Panc1 (cell line): ENCODE data around the gene TAS2R41. TPM values are rescaled to one million over a fixed set of nuclear protein-coding genes. Genes with fewer than 3 reads are reported as not detected.

Experiments used
- ATAC-seq: fragments of 200-7000 bp; cut with Tn5 transposase; 2 replicates; pipeline ENCODE4 v1.9.1; 2020; ENCODE audit warnings: mild to moderate bottlenecking, moderate library complexity
- BruUV-seq: library from RNA; stranded (reverse); fragments of 400-500 nt; replicated peaks from 2 replicates; lab custom pipeline; 2021; lab: Mats Ljungman, UMichigan
- CTCF ChIA-PET: fragments of 300-600 bp; sonication (Branson Sonifier 250); formaldehyde crosslinking; loops from one replicate; lab custom pipeline; 2022; ENCODE audit warnings: antibody characterized with exemption; lab: Charles Lee
- POLR2A ChIA-PET: fragments of 300-600 bp; sonication (Branson Sonifier 250); formaldehyde crosslinking; loops from one replicate; lab custom pipeline; 2022; ENCODE audit warnings: antibody characterized with exemption; lab: Charles Lee
- DNase-seq: peaks from one replicate; pipeline ENCODE4 v3.0.0-alpha.2; 2010; ENCODE audit warnings: low read depth, low spot score
- H3K27ac ChIP-seq: 2 replicates; pipeline ENCODE4 v1.5.1; 2011; ENCODE audit warnings: mild to moderate bottlenecking, low read length, inconsistent platforms
- H3K27me3 ChIP-seq: fragments of 200-500 bp; sonication (Bioruptor generic); 2 replicates; pipeline ENCODE4 v1.6.0; 2014; ENCODE audit warnings: low read length, inconsistent platforms; ENCODE audit not compliant: control insufficient read depth, insufficient read depth
- H3K36me3 ChIP-seq: fragments of 200-500 bp; sonication (Bioruptor generic); 2 replicates; pipeline ENCODE4 v1.5.1; 2014; ENCODE audit warnings: inconsistent platforms, mild to moderate bottlenecking, low read length, moderate library complexity; ENCODE audit not compliant: control insufficient read depth, insufficient read depth
- H3K4me1 ChIP-seq: 2 replicates; pipeline ENCODE4 v1.5.1; 2011; ENCODE audit warnings: inconsistent platforms, mild to moderate bottlenecking, low read length, moderate library complexity; ENCODE audit not compliant: control insufficient read depth, insufficient read depth
- H3K4me3 ChIP-seq, 2 experiments: 2 replicates each; pipeline ENCODE4 v1.5.1; 2011 to 2012; ENCODE audit warnings: low read depth in 2 of 2, low read length in 2 of 2, mild to moderate bottlenecking in 2 of 2, inconsistent platforms in 1 of 2, moderate library complexity in 1 of 2
- H3K9me3 ChIP-seq: fragments of 200-500 bp; sonication (Bioruptor generic); 2 replicates; pipeline ENCODE4 v1.5.1; 2014; ENCODE audit warnings: low read depth, mild to moderate bottlenecking, inconsistent platforms, low read length, moderate library complexity; ENCODE audit not compliant: control insufficient read depth, insufficient read depth
- POLR2AphosphoS5 ChIP-seq: IDR thresholded peaks from 2 replicates; pipeline ENCODE4 v1.6.1; 2012; ENCODE audit warnings: mild to moderate bottlenecking, low read depth, low read length, moderate library complexity
- SIN3A ChIP-seq: IDR thresholded peaks from 2 replicates; pipeline ENCODE4 v1.6.1; 2012; ENCODE audit warnings: low read depth, mild to moderate bottlenecking, low read length, moderate library complexity, borderline replicate concordance; ENCODE audit not compliant: insufficient read depth
- TCF7L2 ChIP-seq: IDR thresholded peaks from 2 replicates; pipeline ENCODE4 v1.6.1; 2011; ENCODE audit warnings: mild to moderate bottlenecking, low read depth, low read length, inconsistent platforms
- in situ Hi-C: cut with HindIII; loops from 2 replicates; pipeline ENCODE4 v1.10.0; 2016; ENCODE audit warnings: low sequenced_read_pairs, low pct_unique_long_range_greater_than_20kb
- intact Hi-C: fragments of 100-400 bp; cut with micrococcal nuclease; formaldehyde crosslinking; loops from one replicate; pipeline ENCODE4 v1.10.0; 2022; ENCODE audit not compliant: unreplicated experiment
- total RNA-seq: library from RNA; stranded (reverse); gene quantifications from one replicate; pipeline ENCODE4 v1.2.1, GENCODE V29; 2021; ENCODE audit not compliant: unreplicated experiment
- TF ChIP-seq, protein P1 (sequence below), 2 experiments: IDR thresholded peaks; 2 replicates each; pipeline ENCODE4 v1.6.1; 2011 to 2012; ENCODE audit warnings: low read depth in 2 of 2, control low read depth in 1 of 2, low read length in 1 of 2, mild to moderate bottlenecking in 1 of 2, moderate library complexity in 1 of 2; ENCODE audit not compliant: insufficient read depth in 1 of 2
- TF ChIP-seq, protein P2 (sequence below): fragments of 450-650 bp; IDR thresholded peaks from 2 replicates; pipeline ENCODE4 v1.5.1; 2017; ENCODE audit warnings: mild to moderate bottlenecking

TAS2R41 gene
- total RNA-seq, 1 experiment from 2014 or later, result not detected

- H3K9me3 ChIP-seq, result no peaks in the 10 kb centered on the region
- H3K36me3 ChIP-seq, result no peaks in the 10 kb centered on the region
- in situ Hi-C loops (no loop called here), intact Hi-C loops (no loop called here)
- TF ChIP-seq, protein P1, sequence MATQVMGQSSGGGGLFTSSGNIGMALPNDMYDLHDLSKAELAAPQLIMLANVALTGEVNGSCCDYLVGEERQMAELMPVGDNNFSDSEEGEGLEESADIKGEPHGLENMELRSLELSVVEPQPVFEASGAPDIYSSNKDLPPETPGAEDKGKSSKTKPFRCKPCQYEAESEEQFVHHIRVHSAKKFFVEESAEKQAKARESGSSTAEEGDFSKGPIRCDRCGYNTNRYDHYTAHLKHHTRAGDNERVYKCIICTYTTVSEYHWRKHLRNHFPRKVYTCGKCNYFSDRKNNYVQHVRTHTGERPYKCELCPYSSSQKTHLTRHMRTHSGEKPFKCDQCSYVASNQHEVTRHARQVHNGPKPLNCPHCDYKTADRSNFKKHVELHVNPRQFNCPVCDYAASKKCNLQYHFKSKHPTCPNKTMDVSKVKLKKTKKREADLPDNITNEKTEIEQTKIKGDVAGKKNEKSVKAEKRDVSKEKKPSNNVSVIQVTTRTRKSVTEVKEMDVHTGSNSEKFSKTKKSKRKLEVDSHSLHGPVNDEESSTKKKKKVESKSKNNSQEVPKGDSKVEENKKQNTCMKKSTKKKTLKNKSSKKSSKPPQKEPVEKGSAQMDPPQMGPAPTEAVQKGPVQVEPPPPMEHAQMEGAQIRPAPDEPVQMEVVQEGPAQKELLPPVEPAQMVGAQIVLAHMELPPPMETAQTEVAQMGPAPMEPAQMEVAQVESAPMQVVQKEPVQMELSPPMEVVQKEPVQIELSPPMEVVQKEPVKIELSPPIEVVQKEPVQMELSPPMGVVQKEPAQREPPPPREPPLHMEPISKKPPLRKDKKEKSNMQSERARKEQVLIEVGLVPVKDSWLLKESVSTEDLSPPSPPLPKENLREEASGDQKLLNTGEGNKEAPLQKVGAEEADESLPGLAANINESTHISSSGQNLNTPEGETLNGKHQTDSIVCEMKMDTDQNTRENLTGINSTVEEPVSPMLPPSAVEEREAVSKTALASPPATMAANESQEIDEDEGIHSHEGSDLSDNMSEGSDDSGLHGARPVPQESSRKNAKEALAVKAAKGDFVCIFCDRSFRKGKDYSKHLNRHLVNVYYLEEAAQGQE (IDR thresholded peaks at IDR 0.05; ENCODE audit: insufficient read depth in 1 of 2, low read depth in 2 of 2, low read length in 1 of 2), result no peak
- no peak for TF ChIP-seq POLR2AphosphoS5
- TF ChIP-seq, protein P2, sequence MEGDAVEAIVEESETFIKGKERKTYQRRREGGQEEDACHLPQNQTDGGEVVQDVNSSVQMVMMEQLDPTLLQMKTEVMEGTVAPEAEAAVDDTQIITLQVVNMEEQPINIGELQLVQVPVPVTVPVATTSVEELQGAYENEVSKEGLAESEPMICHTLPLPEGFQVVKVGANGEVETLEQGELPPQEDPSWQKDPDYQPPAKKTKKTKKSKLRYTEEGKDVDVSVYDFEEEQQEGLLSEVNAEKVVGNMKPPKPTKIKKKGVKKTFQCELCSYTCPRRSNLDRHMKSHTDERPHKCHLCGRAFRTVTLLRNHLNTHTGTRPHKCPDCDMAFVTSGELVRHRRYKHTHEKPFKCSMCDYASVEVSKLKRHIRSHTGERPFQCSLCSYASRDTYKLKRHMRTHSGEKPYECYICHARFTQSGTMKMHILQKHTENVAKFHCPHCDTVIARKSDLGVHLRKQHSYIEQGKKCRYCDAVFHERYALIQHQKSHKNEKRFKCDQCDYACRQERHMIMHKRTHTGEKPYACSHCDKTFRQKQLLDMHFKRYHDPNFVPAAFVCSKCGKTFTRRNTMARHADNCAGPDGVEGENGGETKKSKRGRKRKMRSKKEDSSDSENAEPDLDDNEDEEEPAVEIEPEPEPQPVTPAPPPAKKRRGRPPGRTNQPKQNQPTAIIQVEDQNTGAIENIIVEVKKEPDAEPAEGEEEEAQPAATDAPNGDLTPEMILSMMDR, result no peak
- TF ChIP-seq SIN3A, result no peak
- TF ChIP-seq TCF7L2, result no peak
- no TSS peak for BruUV-seq
- no peak overlapping the region for H3K27ac ChIP-seq
- no peaks in the 10 kb centered on the region for H3K4me1 ChIP-seq
- no peak for ATAC-seq
- H3K27me3 ChIP-seq, result no peaks in the 10 kb centered on the region
- DNase-seq, result no peak
- CTCF ChIA-PET, result no interaction called here
- H3K4me3 ChIP-seq, result no peak overlapping the region
- POLR2A ChIA-PET, result no interaction called here
Observed at GRCh38 chr7:143462045-143462444, 15.6 kb upstream of the TAS2R41 start.

DNA sequence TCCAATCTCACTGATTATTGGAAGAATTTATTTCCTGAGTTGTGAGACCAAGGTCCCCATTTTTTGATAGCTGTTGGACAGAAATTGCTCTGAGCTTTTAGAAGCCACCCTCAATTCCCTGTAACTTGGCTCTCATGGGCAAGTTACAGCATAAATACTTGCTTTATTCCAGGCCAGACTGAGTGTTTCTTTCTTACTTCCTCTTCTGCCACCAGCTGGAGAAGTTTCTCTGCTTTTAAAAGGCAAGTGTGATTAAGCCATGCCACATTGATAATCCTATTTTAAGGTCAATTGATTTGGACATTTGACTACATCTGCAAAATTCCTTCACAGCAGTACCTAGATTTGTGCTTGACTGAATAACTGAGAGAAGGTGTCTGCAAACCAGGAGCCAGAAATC lies 14.1 kb upstream of the TAS2R41 start:
- Histone ChIP-seq H3K27me3 (no peaks in the 10 kb centered on the region), H3K4me1 (no peaks in the 10 kb centered on the region), H3K9me3 (no peaks in the 10 kb centered on the region), H3K27ac (no peak overlapping the region), H3K36me3 (no peaks in the 10 kb centered on the region), H3K4me3 (no peak overlapping the region)
- BruUV-seq, result no TSS peak
- ATAC-seq (no peak), DNase-seq (no peak)
- in situ Hi-C loops, result no loop called here
- CTCF ChIA-PET, result no interaction called here
- TF ChIP-seq SIN3A, result no peak
- TF ChIP-seq, protein P1 (IDR thresholded peaks at IDR 0.05; ENCODE audit: insufficient read depth in 1 of 2, low read depth in 2 of 2, low read length in 1 of 2), result no peak
- TF ChIP-seq, protein P2, result no peak
- TF ChIP-seq POLR2AphosphoS5, result no peak
- no peak for TF ChIP-seq TCF7L2
- intact Hi-C loops, result no loop called here
- POLR2A ChIA-PET, result no interaction called here
